GM19452 (cell line): ENCODE data around the gene C3orf18.

ENCODE experiments used
- ATAC-seq: cut with Tn5 transposase; IDR thresholded peaks from one replicate; pipeline ENCODE4 v1.9.1; 2021; ENCODE audit not compliant: unreplicated experiment

C3orf18 gene

GRCh38 chr3:50551681-50552435 lies 15.7 kb downstream of the C3orf18 start:
- no peak for ATAC-seq

- ATAC-seq = no peak
Measured at GRCh38 chr3:50551054-50551659, 16.4 kb downstream of the C3orf18 start.

GRCh38 chr3:50550079-50550736 lies 17.3 kb downstream of the C3orf18 start:
- no peak for ATAC-seq

GRCh38 chr3:50549226-50549625 lies 18.3 kb downstream of the C3orf18 start:
- ATAC-seq = no peak

- no peak for ATAC-seq
Measured at GRCh38 chr3:50545781-50546180, 21.8 kb downstream of the C3orf18 start.

GRCh38 chr3:50542177-50543034 lies 25.1 kb downstream of the C3orf18 start:
- ATAC-seq = no peak

- ATAC-seq = no peak
Measured at GRCh38 chr3:50539356-50540286, 27.9 kb downstream of the C3orf18 start.

- no peak for ATAC-seq
Measured at GRCh38 chr3:50537421-50538129, 30.0 kb downstream of the C3orf18 start.

- no peak for ATAC-seq
Measured at GRCh38 chr3:50536471-50537180, 30.9 kb downstream of the C3orf18 start.

- no peak for ATAC-seq
Measured at GRCh38 chr3:50534681-50535330, 32.7 kb downstream of the C3orf18 start.

GRCh38 chr3:50533807-50534461 lies 33.6 kb downstream of the C3orf18 start:
- ATAC-seq = no peak

- ATAC-seq = no peak
Measured at GRCh38 chr3:50533316-50533715, 34.2 kb downstream of the C3orf18 start.

- no peak for ATAC-seq
Measured at GRCh38 chr3:50532062-50532705, 35.4 kb downstream of the C3orf18 start.

- ATAC-seq = no peak
Measured at GRCh38 chr3:50531201-50531600, 36.3 kb downstream of the C3orf18 start.

GRCh38 chr3:50530001-50530970 lies 37.3 kb downstream of the C3orf18 start:
- no peak for ATAC-seq

- no peak for ATAC-seq
Measured at GRCh38 chr3:50525987-50526386, 41.6 kb downstream of the C3orf18 start.
